HG03135 (cell line): ENCODE results near the gene SEPHS2.
"Not testable (repeated sequence)": the region's sequence is repeated elsewhere in the genome, so short reads cannot be mapped to it uniquely, and the experiment has no call there.

Experiments
- ATAC-seq: cut with Tn5 transposase; IDR thresholded peaks from one replicate; pipeline ENCODE4 v1.9.1; 2021; ENCODE audit warnings: mild to moderate bottlenecking, moderate library complexity; ENCODE audit not compliant: unreplicated experiment

Gene SEPHS2

DNA sequence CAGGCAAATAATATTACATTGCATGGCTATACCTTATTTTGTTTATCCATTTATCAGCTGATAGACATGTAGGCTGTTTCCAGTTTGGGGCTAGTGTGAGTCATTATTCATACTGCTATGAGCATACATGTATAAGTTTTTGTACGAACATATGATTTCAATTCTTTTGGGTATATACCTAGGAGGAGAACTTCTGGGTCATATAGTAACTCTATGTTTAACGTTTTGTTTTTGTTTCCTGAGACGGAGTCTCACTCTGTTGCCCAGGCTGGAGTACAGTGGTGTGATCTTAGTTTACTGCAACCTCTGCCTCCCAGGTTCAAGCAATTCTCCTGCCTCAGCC lies 24.5 kb upstream of the SEPHS2 start:
- no peak for ATAC-seq

DNA sequence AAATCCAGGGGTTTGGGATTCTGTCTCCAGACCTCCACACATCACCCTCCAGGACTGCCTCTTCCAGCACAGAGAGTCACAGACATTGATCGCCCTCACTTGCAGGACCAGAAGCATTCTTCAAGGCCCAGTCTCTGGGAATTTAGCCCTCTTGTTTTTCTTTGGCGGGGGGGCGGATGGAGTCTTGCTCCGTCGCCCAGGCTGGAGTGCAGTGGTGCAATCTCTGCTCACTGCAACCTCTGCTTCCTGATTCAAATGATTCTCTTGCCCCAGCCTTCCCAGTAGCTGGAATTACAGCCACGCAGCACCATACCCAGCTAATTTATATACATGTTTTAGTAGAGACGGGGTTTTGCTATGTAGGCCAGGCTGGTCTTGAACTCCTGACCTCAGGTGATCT lies 18.4 kb upstream of the SEPHS2 start:
- no peak for ATAC-seq

DNA sequence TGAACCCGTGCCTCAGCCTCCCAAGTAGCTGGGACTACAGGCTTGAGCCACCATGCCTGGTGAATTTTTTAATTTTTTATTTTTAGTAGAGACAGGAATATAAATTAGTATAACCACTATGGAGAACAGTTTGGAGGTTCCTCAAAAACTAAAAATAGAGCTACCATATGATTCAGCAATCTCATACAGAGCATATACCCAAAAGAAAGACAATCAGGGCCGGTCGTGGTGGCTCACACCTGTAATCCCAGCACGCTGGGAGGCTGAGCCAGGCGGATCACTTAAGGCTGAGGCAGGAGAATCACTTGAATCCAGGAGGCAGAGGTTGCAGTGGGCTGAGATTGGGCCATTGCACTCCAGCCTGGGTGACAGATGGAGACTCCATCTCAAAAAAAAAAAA lies 15.8 kb upstream of the SEPHS2 start:
- not testable (repeated sequence) for ATAC-seq

DNA sequence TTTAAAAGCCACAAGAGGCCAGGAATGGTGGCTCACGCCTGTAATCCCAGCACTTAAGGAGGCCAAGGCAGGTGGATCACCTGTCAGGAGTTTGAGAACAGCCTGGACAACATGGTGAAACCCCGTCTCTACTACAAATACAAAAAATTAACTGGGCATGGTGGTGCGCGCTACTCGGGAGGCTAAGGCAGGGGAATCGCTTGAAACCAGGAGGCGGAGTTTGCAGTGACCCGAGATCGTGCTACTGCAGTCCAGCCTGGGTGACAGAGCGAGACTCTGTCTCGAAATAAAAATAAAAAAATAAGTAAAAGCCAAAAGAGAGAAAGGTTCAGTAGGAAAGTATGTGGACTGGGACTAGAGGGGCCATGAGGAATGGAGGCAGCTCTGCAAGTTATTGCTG lies 13.8 kb upstream of the SEPHS2 start:
- no peak for ATAC-seq

DNA sequence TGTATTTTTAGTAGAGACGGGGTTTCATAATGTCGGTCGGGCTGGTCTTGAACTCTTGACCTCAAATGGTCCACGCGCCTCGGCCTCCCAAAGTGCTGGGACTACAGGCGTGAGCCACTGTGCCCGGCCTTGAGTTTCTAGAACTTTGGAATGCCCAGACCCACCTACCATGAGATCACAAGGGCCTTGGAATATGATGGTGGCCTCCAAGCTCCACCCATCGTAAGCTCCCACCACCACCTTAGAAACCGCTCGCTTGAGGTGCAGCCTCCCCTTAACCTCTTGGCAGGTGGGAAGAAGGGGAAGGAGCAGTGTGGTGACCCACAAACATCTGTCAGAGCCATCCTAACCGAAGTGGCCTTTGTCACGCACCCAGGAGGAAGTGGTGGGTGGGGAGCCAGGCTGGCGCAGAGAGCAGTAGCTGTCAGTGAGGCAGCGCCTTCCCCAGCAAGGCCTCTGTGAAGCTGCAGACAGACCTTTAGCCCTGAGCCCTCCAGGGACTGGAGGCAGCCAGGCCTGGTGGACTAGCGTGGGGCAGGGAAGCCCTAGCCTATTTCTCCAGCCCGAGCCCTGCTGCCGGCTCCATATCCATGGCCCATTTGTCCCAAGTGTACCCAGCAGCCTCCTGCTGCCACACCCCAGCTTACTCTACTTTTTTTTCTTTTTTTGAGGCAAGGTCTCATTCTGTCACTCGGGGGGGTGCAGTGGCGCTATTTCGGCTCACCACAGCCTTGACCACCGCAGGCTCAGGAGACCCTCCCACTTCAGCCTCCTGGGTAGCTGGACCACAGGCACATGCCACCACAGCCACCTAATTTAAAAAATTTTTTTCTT lies 13.1 kb upstream of the SEPHS2 start:
- peak; percentile 74 for ATAC-seq

DNA sequence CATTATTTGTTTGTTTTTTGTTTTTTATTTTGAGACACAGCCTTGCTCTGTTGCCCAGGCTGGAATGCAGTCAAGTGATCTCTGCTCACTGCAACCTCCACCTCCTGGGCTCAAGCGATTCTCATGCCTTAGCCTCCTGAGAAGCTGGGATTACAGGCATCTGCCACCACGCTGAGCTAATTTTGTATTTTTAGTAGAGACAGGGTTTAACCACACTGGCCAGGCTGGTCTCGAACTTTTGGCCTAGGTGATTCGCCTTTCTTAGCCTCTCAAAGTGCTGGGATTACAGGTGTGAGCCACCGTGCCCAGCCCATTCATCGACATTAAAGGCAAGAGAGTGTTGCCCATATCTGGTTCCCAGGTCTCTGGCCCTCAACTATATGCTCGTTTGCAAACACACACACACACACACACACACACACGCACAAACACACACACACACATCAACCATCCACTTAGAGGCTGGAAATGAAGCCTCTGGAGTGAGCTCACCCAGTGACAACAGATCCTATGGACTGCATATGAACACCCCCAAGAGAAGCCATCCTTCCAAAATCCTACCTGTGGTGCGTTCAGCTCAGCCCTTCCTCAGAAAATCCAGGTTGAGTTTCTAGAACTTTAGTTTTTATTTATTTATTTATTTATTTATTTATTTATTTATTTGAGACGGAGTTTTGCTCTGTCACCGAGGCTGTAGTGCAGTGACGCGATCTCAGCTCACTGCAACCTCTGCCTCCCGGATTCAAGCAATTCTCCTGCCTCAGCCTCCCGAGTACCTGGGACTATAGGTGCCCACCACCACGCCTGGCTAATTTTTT lies 12.3 kb upstream of the SEPHS2 start:
- no peak for ATAC-seq

DNA sequence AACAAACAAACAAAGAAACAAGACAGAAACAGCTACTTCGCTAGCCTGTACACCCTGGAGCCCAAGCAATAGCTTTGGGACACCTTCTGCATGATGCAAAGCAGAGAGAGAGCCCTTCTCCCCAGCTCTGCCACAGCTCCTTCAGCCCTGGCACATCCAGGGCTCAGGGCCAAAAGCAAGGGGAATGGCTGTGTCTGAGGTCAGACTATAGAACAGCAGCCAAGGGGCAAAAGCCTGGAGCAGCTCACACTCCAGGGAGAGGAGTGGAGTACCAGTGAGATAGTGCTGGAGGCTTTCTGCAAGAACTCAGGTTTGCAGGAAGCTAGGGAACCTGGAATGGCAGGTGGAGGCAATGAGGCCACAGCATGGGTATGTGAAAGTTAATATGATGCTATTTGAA lies 11.6 kb upstream of the SEPHS2 start:
- ATAC-seq, result no peak

DNA sequence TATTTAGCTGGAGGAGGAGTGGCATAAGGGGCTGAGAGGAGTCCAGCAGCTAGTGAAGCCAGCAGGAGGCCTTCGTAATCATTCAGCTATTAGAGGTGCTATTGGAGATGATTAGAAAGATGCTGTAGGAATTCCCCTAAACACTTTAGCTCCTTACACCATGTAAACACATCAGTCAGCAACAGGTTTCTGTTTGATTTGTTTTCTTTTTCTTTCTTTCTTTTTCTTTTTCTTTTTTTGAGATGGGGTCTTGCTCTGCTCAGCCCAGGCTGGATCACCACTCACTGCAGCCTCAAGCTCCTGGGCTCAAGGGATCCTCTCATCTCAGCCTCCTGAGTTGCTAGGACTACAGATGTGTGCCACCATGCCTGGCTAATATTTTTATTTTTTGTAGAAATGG lies 10.6 kb upstream of the SEPHS2 start:
- no peak for ATAC-seq

DNA sequence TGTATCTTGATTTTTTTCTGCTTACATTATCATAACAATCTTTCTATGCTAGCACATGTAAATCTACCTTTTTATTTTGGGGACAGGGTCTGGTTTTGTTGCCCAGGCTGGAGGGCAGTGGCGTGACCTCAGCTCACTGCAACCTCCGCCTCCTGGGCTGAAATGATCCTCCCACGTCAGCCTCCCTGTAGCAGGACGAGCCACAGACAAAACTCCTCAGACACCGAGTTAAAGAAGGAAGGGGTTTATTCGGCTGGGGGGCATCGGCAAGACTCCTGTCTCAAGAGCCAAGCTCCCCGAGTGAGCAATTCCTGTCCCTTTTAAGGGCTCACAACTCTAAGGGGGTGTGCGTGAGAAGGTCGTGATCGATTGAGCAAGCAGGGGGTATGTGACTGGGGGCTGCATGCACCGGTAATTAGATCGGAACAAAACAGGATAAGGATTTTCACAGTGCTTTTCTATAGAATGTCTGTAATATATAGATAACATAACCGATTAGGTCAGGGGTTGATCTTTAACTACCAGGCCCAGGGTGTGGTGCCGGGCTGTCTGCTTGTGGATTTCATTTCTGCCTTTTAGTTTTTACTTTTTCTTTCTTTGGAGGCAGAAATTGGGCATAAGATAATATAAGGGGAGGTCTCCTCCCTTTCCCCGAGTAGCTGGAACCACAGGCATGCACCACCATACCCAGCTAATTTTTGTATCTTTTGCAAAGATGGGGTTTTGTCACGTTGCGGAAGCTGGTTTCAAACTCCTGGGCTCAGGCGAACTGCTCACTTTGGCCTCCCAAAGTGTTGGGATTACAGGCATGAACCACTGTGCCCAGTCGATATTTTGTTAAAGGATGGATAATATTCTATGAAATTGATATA lies 7.3 kb upstream of the SEPHS2 start:
- not testable (repeated sequence) for ATAC-seq

DNA sequence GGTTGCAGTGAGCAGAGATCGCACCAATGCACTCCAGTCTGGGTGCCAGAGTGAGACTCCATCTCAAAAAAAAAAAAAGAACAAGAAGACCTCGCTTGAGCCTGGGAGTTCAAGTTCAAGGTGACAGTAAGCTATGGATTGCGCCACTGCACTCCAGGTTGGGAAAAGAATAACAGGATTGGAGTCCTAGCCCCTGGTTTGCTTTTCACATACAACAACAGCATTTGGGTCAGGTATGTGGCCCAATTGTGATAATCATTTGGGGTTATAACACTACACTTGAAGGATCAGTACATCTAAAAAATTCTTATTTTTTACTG lies 3.4 kb upstream of the SEPHS2 start:
- ATAC-seq, result no peak

DNA sequence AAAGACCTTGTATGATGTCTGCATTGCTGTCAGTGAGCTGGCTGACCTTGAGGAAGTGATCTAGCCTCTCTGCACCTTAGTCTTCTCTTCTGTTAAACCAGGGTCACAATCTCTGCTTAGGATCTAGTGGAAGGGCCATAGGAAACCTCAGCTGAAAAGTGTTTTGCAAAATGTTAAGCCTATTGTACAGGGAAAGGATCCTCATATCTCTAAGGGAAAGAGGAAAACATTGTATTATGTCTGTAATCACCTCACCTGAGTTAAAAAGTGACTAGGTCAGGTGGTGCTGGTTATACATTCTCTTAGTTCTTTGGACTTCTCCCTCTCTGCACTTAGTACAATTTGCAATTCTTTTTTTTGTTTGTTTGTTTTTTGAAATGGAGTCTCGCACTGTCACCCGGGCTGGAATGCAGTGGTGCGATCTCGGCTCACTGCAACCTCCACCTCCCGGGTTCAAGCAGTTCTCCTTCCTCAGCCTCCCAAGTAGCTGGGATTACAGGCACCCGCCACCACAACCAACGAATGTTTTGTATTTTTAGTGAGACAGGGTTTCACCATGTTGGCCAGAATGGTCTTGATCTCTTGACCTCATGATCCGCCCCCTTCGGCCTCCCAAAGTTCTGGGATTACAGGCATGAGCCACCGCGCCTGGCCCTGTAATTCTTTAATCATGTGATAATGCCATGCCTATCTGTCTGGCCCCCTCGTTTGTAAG lies 2.0 kb upstream of the SEPHS2 start:
- no peak for ATAC-seq

DNA sequence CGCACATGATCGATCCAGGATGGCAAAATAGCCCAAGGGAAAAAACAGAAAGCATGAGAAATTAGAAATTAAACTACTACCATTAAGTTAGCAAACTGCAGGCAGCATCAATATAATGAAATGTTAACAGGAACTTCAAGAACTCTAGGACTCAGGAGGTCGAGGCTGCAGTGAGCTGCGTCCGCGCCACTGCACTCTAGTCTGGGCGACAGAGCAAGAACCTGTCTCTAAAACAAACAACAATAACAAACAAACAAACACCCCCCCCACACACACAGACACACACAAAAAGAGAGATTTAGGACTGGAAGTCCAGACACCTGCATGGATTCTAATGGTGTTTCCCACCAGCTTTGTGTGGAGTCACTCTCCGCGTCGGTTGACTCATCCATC lies 525 bp upstream of the SEPHS2 start:
- ATAC-seq, result no peak

DNA sequence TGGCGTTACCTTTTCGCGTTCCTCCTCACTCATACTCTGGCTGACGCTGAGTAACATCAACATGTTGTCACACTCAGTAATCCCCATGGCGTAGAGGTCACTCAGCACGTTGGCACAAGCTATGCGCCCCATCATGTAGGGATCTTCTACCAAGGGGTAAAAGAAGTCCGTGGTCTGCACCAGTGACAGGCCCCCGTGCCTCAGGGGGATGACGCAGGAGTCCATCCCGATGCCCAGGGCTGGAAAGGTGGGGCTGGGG lies 596 bp downstream of the SEPHS2 start:
- peak; percentile 8 for ATAC-seq

DNA sequence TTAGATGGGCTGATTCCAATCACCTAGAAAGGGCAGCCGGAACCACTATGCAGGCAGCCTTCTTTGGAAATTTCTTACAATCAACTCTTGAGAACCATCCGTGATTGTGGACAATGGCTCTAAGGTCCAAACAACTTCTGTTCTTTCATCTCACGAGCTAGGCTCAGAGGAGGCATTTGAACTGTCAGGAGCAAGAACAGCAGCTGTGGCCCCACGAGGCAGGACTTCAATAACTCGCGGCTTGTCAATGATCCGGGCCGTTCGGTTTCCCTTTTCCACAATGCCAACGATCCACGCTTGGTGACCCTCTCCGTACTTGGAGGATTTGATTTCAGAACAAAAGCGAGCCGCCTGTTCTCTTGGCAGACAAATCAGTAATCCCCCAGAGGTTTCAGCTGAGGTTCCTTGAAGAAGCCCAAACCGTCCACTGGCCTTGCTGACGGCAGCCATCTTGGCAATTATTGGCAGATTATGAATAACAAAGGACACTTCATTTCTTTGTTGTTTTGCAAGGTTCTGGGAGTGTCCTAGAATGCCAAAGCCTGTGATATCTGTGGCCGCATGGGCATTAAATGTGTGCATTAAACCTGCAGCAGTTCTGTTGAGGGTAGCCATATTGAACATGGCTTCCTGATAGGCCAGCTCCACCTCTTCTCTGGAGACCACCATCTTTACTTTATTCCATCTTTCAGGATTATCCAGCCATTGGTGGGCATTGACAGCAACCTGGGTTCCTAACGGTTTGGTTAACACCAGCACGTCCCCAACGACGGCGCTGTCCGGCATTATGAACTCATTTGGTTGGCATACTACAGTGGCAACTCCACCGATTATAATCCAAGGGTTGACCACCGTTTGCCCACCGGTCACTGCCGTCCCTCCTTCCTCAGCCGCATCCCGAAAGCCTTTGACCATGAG lies 1.2 kb downstream of the SEPHS2 start:
- ATAC-seq, result no peak

DNA sequence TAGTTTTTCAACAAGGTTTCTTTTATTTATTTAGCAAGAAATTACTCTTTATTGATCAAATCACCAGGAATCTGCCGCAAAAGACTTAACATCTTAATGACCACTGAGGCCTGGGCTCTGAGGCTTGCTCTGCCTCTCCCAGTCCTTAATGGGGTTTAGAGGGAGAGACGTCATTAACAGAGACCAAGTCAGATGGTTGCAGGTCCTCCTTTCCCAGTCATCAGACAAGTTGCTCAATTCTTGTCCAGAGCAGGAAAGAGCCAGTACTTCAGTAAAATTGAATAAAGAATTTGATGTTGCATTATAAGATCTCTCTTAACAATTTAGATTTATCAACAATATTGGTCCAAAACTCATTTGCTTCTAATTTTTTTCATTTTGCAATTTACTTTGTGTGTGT lies 2.0 kb downstream of the SEPHS2 start:
- no peak for ATAC-seq

DNA sequence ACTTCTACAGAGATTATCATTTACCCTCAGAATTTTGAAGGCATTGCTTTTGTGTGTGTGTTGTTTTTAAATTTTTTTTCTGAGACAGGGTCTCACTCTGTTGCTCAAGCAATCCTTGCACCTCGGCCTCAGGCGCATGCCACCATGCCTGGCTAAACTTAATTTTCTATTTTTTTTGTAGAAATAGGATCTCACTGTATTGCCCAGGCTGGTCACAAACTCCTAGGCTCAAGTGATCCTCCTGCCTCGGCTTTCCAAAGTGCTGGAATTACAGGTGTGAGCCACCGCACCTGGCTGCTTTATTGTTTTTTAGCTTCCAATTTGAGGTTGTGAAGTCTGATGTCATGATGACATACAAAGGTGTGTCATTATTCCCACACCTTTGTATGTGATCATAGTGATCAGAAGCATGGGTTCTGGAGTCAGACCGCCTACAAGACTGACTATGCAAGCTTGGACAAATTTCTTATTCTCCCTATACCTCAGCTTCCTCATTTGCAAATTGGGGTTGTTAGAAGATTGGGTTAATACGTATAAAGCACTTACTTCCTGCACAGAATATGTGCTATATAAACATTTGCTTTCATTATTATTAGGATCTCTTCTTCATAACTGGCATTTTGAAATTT lies 5.8 kb downstream of the SEPHS2 start:
- ATAC-seq, result no peak

DNA sequence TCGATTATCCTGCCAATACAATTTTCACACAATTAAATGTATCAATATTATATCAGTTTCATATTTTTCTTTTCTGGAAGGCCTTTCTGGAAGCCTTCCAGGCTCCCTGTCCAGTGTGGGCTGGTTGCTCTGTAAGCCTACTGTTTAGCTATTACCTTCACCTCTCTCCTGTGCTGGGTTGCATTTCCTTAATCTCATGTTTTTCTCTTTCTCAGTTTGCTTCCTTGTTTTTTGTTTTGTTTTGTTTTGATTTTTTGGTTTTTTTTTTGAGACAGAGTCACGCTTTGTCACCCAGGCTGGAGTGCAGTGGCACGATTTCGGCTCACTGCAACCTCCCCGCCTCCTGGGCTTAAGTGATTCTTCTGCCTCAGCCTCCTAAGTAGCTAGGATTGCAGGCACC lies 6.8 kb downstream of the SEPHS2 start:
- no peak for ATAC-seq

DNA sequence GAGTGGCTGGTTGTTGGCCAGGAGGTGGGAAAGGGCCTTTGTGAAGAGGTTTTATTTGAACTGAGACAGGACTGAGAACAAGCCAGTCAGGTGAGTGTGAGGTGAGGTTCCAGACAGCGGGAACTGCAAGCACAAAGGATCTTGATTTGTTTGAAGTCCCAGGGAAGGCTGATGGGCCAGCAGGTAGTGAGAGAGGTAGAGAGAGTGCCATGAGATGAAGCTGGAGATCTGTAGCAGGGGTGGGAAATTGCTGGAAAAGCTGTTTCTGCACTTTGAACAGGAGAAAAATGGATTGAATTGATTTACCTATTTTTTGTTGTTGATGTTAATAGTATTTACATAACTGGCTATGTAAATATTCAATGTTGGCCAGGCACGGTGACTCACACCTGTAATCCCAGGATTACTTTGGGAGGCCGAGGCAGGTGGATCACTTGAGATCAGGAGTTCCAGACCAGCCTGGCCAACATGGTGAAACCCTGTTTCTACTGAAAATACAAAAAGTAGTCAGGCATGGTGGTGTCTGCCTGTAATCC lies 8.1 kb downstream of the SEPHS2 start:
- ATAC-seq, result no peak

DNA sequence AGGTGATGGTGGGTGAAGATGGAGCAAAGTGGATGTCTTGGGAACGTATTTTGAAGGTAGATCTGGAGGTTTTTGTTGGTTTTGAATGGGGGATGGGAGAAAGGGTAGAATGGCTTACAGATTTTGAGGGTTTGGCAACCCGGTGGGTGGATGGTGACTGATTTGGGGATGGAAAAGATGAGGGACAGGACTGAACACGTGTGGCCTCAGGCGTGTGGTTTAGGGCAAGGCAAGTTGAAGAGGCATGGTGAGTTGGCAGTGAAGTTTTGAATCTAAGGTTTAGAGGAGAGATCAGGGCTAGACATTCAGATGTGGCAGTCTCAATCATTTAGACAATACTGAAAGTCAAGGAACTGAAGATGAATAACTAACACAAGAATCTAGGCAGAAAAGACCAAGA lies 10.8 kb downstream of the SEPHS2 start:
- no peak for ATAC-seq
